Measurements from ENCODE around the gene CCDC6.

GRCh38 chr10:59894114-59894513, 12.2 kb downstream of the CCDC6 start:
- TF ChIP-seq CTCF (IDR thresholded peaks at IDR 0.05; ENCODE audit: insufficient read depth, low read length, poor library complexity, severe bottlenecking) = no peak
- no peak for TF ChIP-seq EZH2phosphoT487 (conservative IDR thresholded peaks at IDR 0.05; ENCODE audit: low read length)
